Adrenal gland (tissue), 5 donors: ENCODE data around the gene IKBKG.
"Not testable (repeated sequence)": the region's sequence is repeated elsewhere in the genome, so short reads cannot be mapped to it uniquely, and the experiment has no call there.

Experiments used
- POLR2A ChIP-seq, 2 donors: fragments of 450-650 bp; IDR thresholded peaks; one replicate each; pipeline ENCODE4 v1.6.1; 2017; ENCODE audit warnings: antibody characterized with exemption in 2 of 2, mild to moderate bottlenecking in 2 of 2, moderate library complexity in 1 of 2
- TF ChIP-seq, protein P1 (sequence below), 6 experiments: fragments of 450-650 bp in 4 of 6; fragments of 200-600 bp in 2 of 6; sonication (generic) in 1 of 6; IDR thresholded peaks; 1 replicate in 5 of 6; 2 replicates in 1 of 6; pipeline versions ENCODE4 v1.5.1 to v1.8.0; 2016 to 2021; ENCODE audit warnings: antibody characterized with exemption in 6 of 6, mild to moderate bottlenecking in 2 of 6, moderate library complexity in 1 of 6
- donor health status: DM: no; HTN: no; CAD: no.

DNA sequence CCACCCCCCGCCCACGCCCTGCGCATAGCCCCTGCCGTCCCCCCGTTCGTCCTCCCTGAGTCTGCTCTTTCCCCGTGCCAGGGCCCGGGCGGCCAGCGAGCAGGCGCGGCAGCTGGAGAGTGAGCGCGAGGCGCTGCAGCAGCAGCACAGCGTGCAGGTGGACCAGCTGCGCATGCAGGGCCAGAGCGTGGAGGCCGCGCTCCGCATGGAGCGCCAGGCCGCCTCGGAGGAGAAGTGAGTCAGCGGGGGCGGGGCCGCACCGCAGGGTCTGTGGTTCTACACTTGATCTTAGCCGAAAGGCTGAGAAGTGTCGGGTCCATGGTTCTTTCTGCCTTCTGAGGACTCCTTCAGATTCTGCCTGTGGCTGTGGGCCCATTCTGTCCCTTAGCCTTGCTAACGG lies 12.9 kb downstream of the IKBKG start:
- TF ChIP-seq, protein P1, sequence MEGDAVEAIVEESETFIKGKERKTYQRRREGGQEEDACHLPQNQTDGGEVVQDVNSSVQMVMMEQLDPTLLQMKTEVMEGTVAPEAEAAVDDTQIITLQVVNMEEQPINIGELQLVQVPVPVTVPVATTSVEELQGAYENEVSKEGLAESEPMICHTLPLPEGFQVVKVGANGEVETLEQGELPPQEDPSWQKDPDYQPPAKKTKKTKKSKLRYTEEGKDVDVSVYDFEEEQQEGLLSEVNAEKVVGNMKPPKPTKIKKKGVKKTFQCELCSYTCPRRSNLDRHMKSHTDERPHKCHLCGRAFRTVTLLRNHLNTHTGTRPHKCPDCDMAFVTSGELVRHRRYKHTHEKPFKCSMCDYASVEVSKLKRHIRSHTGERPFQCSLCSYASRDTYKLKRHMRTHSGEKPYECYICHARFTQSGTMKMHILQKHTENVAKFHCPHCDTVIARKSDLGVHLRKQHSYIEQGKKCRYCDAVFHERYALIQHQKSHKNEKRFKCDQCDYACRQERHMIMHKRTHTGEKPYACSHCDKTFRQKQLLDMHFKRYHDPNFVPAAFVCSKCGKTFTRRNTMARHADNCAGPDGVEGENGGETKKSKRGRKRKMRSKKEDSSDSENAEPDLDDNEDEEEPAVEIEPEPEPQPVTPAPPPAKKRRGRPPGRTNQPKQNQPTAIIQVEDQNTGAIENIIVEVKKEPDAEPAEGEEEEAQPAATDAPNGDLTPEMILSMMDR (IDR thresholded peaks at IDR 0.05), result not testable (repeated sequence)
- TF ChIP-seq POLR2A (IDR thresholded peaks at IDR 0.05), result not testable (repeated sequence)
